ENCODE measurements around the gene KCNJ12. TPM values are rescaled to one million over a fixed set of nuclear protein-coding genes. Genes with fewer than 3 reads are reported as not detected.

The KCNJ12 gene
- total RNA-seq, 1 experiment from 2014 or later, result 0.40 TPM

DNA sequence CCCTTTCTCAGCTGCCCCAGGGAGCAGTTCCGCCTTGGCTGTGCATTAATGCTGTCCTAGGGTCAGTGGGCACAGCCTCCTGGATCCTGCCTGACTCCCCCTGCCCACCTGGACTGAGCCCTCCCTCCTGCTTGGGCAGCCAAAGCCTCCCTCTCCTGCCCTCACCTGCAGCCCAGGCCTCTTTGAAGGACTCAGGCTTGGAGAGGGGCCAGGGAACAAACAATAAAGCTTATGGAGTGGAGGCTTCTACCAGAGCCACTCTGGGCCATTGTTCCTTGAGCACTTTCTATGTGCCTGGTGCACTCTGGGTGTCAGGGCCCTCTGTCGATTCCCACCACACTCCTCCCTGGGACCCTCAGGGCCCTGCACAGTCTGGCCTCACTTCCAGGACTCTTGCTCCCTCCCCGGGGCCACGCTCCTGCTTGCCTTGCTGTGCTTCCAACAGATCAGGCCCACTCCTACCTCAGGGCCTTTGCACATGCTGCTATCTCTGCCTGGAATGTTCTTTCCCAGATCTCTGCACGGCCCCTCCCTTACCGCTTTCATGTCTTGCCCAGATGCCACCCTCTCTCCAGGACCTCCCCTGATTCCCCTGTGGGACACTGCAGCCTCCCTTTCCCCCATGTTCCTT, 5.0 kb downstream of the KCNJ12 start:
- Histone ChIP-seq H3K4me3 (no peak overlapping the region), H3K36me3 (no peaks in the 10 kb centered on the region), H3K9me3 (replicated peaks) (no peaks in the 10 kb centered on the region), H3K4me1 (no peaks in the 10 kb centered on the region), H3K27me3 (peaks cover 46% of the 10 kb centered on the region), H3K27ac (no peak overlapping the region)
- DNase-seq, result no peak

DNA sequence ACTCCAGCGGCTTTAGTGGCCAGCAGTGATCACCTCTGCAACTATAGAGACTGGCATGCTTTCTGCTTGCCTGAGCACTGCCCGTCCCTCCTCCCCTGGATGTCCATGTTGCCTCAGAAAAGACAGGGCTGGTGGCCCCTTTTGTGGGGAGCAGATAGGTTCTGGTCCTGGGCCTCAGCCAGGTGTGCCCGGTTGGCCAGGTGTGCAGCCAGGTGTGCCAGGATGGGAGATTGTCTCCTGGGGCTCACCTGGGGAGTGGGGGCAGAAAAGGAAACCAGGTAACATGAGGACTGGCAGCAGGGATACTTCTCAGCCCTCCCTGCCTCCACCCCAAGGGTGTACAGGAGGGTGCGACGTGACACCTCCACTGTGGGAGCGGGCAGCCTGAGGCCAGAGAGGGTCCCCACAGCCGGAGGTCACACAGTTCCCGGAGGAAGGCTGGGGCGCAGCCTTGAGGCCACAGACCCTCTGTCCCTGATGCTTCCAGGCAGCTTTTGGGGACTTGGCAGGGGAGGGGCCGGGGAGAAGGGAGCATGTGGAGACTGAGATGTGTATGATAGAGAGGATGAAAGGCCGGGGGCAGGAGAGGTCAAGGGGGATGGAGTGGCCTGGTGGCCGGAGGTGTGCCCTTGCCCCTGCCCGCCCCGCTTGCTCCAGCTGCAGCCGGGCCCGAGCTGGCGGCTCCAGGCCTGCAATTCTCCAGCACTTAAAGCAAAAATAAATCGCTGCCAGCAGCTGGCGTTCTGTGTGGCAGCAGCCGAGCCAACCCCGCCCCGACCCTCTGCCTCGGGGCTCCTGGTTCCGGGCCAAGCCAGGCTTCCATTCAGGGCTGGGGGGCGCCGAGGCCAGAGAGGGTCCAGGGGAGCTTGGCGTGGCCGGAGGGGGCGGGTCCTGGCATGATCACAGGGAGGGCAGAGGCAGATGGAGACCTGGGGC, 6.7 kb downstream of the KCNJ12 start:
- DNase-seq, result no peak
- no peaks in the 10 kb centered on the region for H3K9me3 ChIP-seq (replicated peaks)
- peaks cover 5% of the 10 kb centered on the region for H3K4me1 ChIP-seq
- peaks cover 41% of the 10 kb centered on the region for H3K27me3 ChIP-seq
- no peaks in the 10 kb centered on the region for H3K36me3 ChIP-seq
- no peak overlapping the region for H3K4me3 ChIP-seq
- no peak overlapping the region for H3K27ac ChIP-seq

DNA sequence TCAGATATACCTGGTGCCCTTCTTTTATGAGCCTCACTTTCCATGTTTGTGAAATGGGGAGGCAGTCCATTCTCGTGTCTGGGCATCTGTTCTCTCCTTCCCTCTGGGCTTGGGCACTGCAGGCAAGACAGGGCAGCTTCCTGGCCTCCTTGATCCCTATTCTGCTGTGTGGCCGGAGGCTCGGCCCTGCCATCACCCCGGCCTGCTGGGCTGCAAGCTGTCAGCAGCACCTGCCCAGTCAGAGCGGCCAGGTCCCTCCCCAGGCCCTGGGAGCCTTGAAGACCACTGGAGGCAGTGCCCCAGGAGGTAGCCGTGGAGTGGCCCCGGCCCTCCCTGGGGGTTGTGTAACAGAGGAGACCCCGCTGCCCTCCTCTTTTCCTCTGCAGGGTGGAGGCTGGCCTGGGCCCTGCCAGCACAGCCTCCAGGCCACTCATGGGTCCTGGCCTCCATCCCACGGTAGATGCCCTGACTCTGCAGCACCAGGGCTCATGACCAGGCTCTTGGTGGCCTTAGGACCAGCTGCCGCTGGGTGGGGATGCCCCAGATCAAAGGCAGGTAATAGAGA, 9.2 kb downstream of the KCNJ12 start:
- peaks cover 11% of the 10 kb centered on the region for H3K4me1 ChIP-seq
- no peaks in the 10 kb centered on the region for H3K9me3 ChIP-seq (replicated peaks)
- no peaks in the 10 kb centered on the region for H3K36me3 ChIP-seq
- no peak overlapping the region for H3K27ac ChIP-seq
- H3K27me3 ChIP-seq, result peaks cover 36% of the 10 kb centered on the region
- DNase-seq, result no peak
- no peak overlapping the region for H3K4me3 ChIP-seq

DNA sequence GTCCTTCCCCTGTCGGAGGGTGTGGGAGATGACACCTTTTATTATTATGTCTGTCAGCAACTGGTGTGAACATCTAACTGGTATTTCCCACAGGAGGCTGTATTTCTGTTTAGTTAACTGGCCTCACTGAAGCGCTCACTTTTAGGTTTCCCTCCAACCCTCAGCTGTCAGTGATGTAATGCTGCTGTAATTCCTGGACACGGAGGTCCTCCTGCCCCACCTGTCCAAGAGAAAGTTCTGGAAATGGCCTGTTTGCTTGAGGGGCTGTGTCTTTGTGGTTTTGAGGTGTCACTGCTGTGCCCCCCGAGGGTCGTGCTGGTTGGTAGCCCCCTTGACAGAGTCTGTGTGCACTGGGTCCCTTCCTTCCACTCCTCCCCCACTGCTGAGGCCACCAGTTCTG, 11.5 kb downstream of the KCNJ12 start:
- H3K36me3 ChIP-seq, result no peaks in the 10 kb centered on the region
- peaks cover 20% of the 10 kb centered on the region for H3K4me1 ChIP-seq
- H3K27me3 ChIP-seq, result peaks cover 24% of the 10 kb centered on the region

DNA sequence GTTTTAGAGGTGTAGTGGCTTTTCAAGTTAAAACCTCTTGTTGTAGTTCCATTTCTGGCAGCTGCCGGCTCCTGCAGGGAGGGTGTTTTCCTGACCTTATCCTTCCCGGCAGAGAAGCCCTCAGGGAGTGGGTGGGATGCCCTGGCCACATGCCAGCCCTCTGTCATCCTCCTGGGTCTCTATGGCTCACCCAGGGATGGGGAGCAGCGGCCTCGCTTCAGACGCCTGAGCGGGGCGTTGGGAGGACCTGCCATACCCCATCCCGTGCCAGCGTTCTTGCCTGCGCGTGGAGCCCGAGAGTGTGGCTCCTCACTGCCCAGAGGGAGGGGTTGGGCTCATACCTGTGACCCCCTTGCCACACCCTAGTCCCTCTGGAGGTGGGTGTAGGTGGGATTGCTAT, 11.9 kb downstream of the KCNJ12 start:
- peak; percentile 75 to 76 for DNase-seq
- Histone ChIP-seq H3K9me3 (replicated peaks) (no peaks in the 10 kb centered on the region), H3K36me3 (no peaks in the 10 kb centered on the region), H3K4me1 (peaks cover 21% of the 10 kb centered on the region), H3K27ac (no peak overlapping the region), H3K4me3 (no peak overlapping the region), H3K27me3 (peaks cover 19% of the 10 kb centered on the region)

More for the DNA sequence above, 11.5 kb downstream of the KCNJ12 start:
- Histone ChIP-seq H3K9me3 (replicated peaks) (no peaks in the 10 kb centered on the region), H3K27ac (no peak overlapping the region), H3K4me3 (no peak overlapping the region)
- peak in 1 of 2 experiments; percentile 66 for DNase-seq

GRCh38 chr17:21388944-21389343, 12.8 kb downstream of the KCNJ12 start:
- H3K27ac ChIP-seq, result no peak overlapping the region
- H3K9me3 ChIP-seq (replicated peaks), result no peaks in the 10 kb centered on the region
- no peak for DNase-seq
- peaks cover 11% of the 10 kb centered on the region for H3K27me3 ChIP-seq
- no peaks in the 10 kb centered on the region for H3K36me3 ChIP-seq
- no peak overlapping the region for H3K4me3 ChIP-seq
- peaks cover 21% of the 10 kb centered on the region for H3K4me1 ChIP-seq

DNA sequence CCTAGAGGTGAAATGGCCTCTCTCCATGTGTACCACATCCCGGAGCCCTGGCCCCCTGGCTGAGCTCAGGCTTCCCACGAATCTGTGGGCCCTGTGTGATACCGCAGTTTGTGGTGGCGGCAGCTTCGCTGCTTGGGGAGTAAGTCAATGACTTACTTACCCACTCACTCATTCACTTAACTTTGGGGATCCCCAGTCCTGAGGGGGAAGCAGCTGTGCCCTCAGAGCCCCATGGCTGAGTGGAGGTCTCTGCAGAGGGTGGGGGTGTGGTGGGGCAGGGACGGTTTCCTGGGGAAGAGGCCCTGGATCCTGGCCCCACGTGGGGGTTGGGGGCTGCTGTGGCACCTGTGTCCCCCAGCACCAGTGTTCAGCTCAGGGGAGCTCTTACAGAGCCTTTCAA, 13.2 kb downstream of the KCNJ12 start:
- no peaks in the 10 kb centered on the region for H3K36me3 ChIP-seq
- no peaks in the 10 kb centered on the region for H3K9me3 ChIP-seq (replicated peaks)
- H3K27me3 ChIP-seq, result peaks cover 7% of the 10 kb centered on the region
- no peak overlapping the region for H3K27ac ChIP-seq
- no peak overlapping the region for H3K4me3 ChIP-seq
- DNase-seq, result no peak
- peaks cover 21% of the 10 kb centered on the region for H3K4me1 ChIP-seq

DNA sequence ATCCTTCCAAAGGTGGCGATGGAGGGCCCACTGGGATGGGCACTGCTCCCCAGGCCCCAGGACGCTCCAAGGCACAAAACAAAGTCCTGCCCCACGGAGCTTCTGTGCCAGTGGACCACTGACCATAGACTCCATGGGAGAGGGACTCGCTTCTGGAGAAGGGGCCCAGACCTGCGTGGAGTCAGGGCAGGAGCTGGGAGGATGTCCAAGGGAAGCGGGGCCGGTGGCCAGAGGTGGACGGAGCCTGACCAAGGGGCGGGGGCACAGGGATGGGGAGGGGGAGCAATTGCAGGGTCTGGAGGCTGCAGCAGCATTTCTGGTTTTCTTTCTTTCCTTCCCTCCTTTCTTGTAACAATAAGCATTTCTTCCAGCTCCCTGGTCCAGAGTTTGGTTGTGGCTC, 14.1 kb downstream of the KCNJ12 start:
- no peak overlapping the region for H3K4me3 ChIP-seq
- no peak for DNase-seq
- H3K27me3 ChIP-seq, result peaks cover 4% of the 10 kb centered on the region
- H3K27ac ChIP-seq, result no peak overlapping the region
- H3K36me3 ChIP-seq, result no peaks in the 10 kb centered on the region
- H3K4me1 ChIP-seq, result peaks cover 21% of the 10 kb centered on the region
- H3K9me3 ChIP-seq (replicated peaks), result no peaks in the 10 kb centered on the region

- no peaks in the 10 kb centered on the region for H3K9me3 ChIP-seq (replicated peaks)
- H3K36me3 ChIP-seq, result no peaks in the 10 kb centered on the region
- H3K4me3 ChIP-seq, result no peak overlapping the region
- peaks cover 21% of the 10 kb centered on the region for H3K4me1 ChIP-seq
- no peak overlapping the region for H3K27ac ChIP-seq
- H3K27me3 ChIP-seq, result peaks cover 16% of the 10 kb centered on the region
- DNase-seq, result peak; percentile 71 to 78
Observed at GRCh38 chr17:21392266-21392665, 16.1 kb downstream of the KCNJ12 start.

- no peak overlapping the region for H3K4me3 ChIP-seq
- peaks cover 11% of the 10 kb centered on the region for H3K4me1 ChIP-seq
- no peak for DNase-seq
- no peaks in the 10 kb centered on the region for H3K36me3 ChIP-seq
- no peak overlapping the region for H3K27ac ChIP-seq
- peaks cover 31% of the 10 kb centered on the region for H3K27me3 ChIP-seq
- H3K9me3 ChIP-seq (replicated peaks), result no peaks in the 10 kb centered on the region
Observed at GRCh38 chr17:21394265-21394664, 18.1 kb downstream of the KCNJ12 start.

GRCh38 chr17:21395764-21396163, 19.6 kb downstream of the KCNJ12 start:
- no peak for DNase-seq
- no peaks in the 10 kb centered on the region for H3K9me3 ChIP-seq (replicated peaks)
- no peaks in the 10 kb centered on the region for H3K36me3 ChIP-seq
- H3K4me1 ChIP-seq, result peaks cover 11% of the 10 kb centered on the region
- peaks cover 39% of the 10 kb centered on the region for H3K27me3 ChIP-seq
- H3K27ac ChIP-seq, result no peak overlapping the region
- H3K4me3 ChIP-seq, result no peak overlapping the region

DNA sequence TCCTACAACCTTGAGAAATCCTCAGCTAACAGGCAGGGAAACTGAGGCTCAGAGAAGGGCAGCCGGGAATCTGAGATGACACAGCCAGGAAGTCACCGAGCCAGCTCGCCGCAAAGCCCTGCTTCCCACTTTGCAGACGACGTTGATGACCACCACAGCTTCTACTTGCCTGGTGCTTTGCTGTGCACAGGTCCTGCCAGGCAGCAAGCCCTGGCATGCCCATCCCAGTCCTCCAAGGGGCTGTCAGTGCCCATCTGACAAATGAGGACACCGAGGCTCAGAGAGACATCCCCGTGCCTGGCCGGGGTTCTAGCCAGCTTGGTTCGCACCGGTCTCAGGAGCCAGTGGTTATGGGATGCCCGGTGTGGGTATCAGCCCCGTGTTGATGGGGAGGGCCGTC, 20.1 kb downstream of the KCNJ12 start:
- Histone ChIP-seq H3K4me1 (peaks cover 14% of the 10 kb centered on the region), H3K27ac (no peak overlapping the region), H3K4me3 (no peak overlapping the region), H3K9me3 (replicated peaks) (no peaks in the 10 kb centered on the region), H3K36me3 (no peaks in the 10 kb centered on the region), H3K27me3 (peaks cover 38% of the 10 kb centered on the region)
- DNase-seq, result no peak

DNA sequence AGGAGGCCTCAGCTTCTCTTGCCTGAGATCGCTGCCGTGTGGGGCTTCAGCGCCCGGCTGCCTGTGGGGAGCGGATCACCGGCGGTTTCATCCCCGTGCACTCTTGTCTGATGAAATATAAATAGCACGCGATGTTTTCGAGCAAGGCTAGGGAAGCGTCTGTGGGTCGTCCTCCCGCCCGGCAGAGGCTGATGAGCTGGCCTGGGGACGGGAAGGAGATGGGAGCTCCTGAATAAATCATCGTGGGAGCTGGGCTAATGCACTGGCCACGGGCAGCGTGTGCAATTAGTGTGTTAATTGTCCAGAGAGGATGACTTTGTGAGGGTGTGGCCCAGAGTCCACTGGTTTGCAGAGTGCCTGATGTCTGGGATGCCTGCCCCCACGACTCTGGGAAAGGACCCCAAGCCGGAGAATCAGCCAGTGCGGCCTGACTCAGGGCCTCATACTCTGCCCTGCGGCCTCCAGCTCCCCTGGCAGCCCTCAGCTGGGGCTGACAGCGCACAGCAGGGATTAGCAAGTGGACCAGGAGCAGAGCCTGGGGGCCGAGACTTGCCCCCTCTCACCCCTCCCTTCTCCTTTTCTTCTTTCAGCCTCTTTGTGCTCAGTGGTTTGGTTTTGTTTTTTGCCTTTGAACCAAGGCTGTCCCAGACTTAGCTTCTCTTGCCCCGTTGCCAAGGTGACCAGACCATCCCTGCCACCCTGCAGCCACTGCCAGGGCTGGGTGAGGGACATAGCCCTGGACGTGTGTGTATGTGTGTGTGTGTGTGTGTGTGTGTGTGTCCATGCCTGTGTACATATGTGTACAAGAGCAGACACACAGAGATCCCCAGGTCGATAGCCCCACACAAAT, 21.4 kb downstream of the KCNJ12 start:
- H3K27me3 ChIP-seq, result peaks cover 41% of the 10 kb centered on the region
- H3K27ac ChIP-seq, result no peak overlapping the region
- DNase-seq, result peak in 1 of 2 experiments; percentile 48
- H3K9me3 ChIP-seq (replicated peaks), result no peaks in the 10 kb centered on the region
- no peak overlapping the region for H3K4me3 ChIP-seq
- no peaks in the 10 kb centered on the region for H3K36me3 ChIP-seq
- H3K4me1 ChIP-seq, result peaks cover 6% of the 10 kb centered on the region

DNA sequence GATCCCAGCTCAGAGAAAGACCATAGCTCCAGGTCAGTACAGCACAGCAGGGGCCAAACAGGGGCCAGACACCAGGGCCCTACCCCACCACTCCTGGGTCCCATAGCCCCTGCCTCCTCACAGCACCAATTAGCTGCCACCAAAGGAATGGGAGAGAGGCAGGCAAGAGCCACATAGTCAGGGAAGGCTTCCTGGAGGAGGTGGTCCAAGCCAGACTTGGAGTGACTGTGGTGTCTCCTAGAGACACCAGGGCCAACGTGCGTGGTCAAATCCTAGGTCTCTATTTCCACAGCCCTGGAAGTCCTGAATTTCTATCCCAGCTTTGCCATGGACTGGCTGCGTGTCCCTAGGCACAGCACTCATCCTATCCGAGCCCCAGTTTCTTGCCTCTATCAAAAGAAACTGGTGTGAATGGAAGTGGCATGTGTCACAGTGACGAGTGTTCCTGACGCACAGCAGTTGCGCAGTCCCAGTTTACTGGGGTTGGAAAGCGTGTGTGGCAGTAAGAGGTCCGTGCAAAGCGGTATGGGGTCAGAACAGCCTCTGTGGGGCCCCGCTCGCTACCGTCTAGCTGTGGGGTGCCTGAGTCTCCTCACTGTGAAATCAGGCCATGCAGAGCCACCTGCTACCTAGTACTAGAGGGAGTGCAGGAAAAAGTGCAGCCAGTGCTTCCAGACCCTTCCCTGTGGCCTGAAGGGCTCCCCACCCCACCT, 23.5 kb downstream of the KCNJ12 start:
- H3K27me3 ChIP-seq, result peaks cover 41% of the 10 kb centered on the region
- peaks cover 5% of the 10 kb centered on the region; the same call in 1 of the 2 replicates for H3K4me1 ChIP-seq
- H3K4me3 ChIP-seq, result no peak overlapping the region
- DNase-seq, result no peak
- H3K27ac ChIP-seq, result no peak overlapping the region
- H3K9me3 ChIP-seq (replicated peaks), result no peaks in the 10 kb centered on the region
- no peaks in the 10 kb centered on the region for H3K36me3 ChIP-seq
